HepG2 (cell line): ENCODE results near the gene KCNJ6. TPM values are rescaled to one million over a fixed set of nuclear protein-coding genes. Genes with fewer than 3 reads are reported as not detected.

Source experiments
- ATAC-seq: fragments of 200-7000 bp; cut with Tn5 transposase; 3 replicates; pipeline ENCODE4 v1.9.1; 2020; ENCODE audit warnings: mild to moderate bottlenecking, moderate library complexity
- BruUV-seq: library from RNA; stranded (reverse); fragments of 400-500 nt; replicated peaks from 2 replicates; lab custom pipeline; 2021; lab: Mats Ljungman, UMichigan
- CTCF ChIA-PET: fragments of 300-600 bp; formaldehyde crosslinking; extraction: SDS; loops from one replicate; lab custom pipeline; 2021; ENCODE audit warnings: low total read pairs, inconsistent platforms, low intra/inter-chr PET ratio; lab: Yijun Ruan, JAX
- POLR2A ChIA-PET: fragments of 350-600 bp; sonication (Branson Sonifier 250); formaldehyde crosslinking; loops from one replicate; lab custom pipeline; 2020; ENCODE audit warnings: antibody characterized with exemption, inconsistent platforms; lab: Yijun Ruan, JAX
- DNase-seq: peaks from one replicate; pipeline ENCODE4 v3.0.0-alpha.2; 2015; ENCODE audit warnings: low spot score
- FAIRE-seq: peaks from 3 replicates; lab custom pipeline; 2011; peaks lifted over from hg19 to GRCh38; lab: Jason Lieb, UNC
- H2AFZ ChIP-seq: one replicate; pipeline ENCODE4 v1.6.1; 2011; ENCODE audit warnings: low read length, inconsistent platforms
- H3K27ac ChIP-seq: fragments of 300-600 bp; 3 replicates; pipeline ENCODE4 v1.8.0; 2011; ENCODE audit warnings: mixed run types, mild to moderate bottlenecking, mixed read lengths, low read length, inconsistent platforms; ENCODE audit not compliant: insufficient read depth; ENCODE audit errors: extremely low read length
- H3K27me3 ChIP-seq, 2 experiments: fragments of 200-600 bp in 1 of 2; 2 replicates in 1 of 2; 3 replicates in 1 of 2; pipeline versions ENCODE4 v1.6.0 to v1.8.0; 2011; ENCODE audit warnings: low read length in 2 of 2, mild to moderate bottlenecking in 2 of 2, moderate library complexity in 2 of 2, inconsistent platforms in 1 of 2; ENCODE audit not compliant: insufficient read depth in 2 of 2, control insufficient read depth in 1 of 2
- H3K36me3 ChIP-seq, 2 experiments: fragments of 200-600 bp in 1 of 2; replicated peaks in 1 of 2; 2 replicates in 1 of 2; 3 replicates in 1 of 2; pipeline versions ENCODE4 v1.5.1 to v1.8.0; 2011; ENCODE audit warnings: low read length in 2 of 2, inconsistent platforms in 1 of 2; ENCODE audit not compliant: insufficient read depth in 2 of 2, control insufficient read depth in 1 of 2
- H3K4me1 ChIP-seq: 2 replicates; pipeline ENCODE4 v1.5.1; 2012; ENCODE audit warnings: low read length, inconsistent platforms; ENCODE audit not compliant: insufficient read depth
- H3K4me2 ChIP-seq: 2 replicates; pipeline ENCODE4 v1.6.0; 2011; ENCODE audit warnings: low read depth, low read length, inconsistent platforms
- H3K4me3 ChIP-seq, 3 experiments: fragments of 200-600 bp in 1 of 3; sonication (generic), shearing (Covaris generic) in 1 of 3; replicated peaks in 1 of 3; 2 replicates each; pipeline ENCODE4 v1.5.1; 2011 to 2016; ENCODE audit warnings: low read length in 3 of 3, inconsistent platforms in 2 of 3, low read depth in 2 of 3, mild to moderate bottlenecking in 2 of 3, control low read depth in 1 of 3, mixed read lengths in 1 of 3; ENCODE audit not compliant: insufficient read depth in 1 of 3
- H3K79me2 ChIP-seq: one replicate; pipeline ENCODE4 v1.6.1; 2011; ENCODE audit warnings: low read length, inconsistent platforms; ENCODE audit not compliant: insufficient read depth
- H3K9ac ChIP-seq: 2 replicates; pipeline ENCODE4 v1.6.0; 2011; ENCODE audit warnings: mild to moderate bottlenecking, low read depth, low read length, inconsistent platforms; ENCODE audit not compliant: insufficient read depth
- H3K9me3 ChIP-seq: 2 replicates; pipeline ENCODE4 v1.5.1; 2012; ENCODE audit warnings: mild to moderate bottlenecking, low read length
- H4K20me1 ChIP-seq: 2 replicates; pipeline ENCODE4 v1.6.0; 2011; ENCODE audit warnings: inconsistent platforms, mild to moderate bottlenecking, low read length, moderate library complexity; ENCODE audit not compliant: insufficient read depth
- AGO2 ChIP-seq: fragments of 200-400 bp; formaldehyde crosslinking; optimal IDR thresholded peaks from 2 replicates; pipeline ENCODE3; 2017; ENCODE audit warnings: mild to moderate bottlenecking, low read depth, low read length, moderate library complexity
- GTF2F1 ChIP-seq: fragments of 150-350 bp; IDR thresholded peaks from 2 replicates; pipeline ENCODE4 v1.6.1; 2014; ENCODE audit warnings: low read length
- KLF13 ChIP-seq: sonication (generic); formaldehyde crosslinking; IDR thresholded peaks from 2 replicates; pipeline ENCODE4 v1.4.0; 2020; ENCODE audit warnings: mild to moderate bottlenecking, missing genetic modification reagents
- MATR3 ChIP-seq: sonication (generic); formaldehyde crosslinking; IDR thresholded peaks from 2 replicates; pipeline ENCODE4 v1.4.0; 2020; ENCODE audit warnings: missing genetic modification reagents
- POLR2A ChIP-seq, 2 experiments: IDR thresholded peaks; 2 replicates each; pipeline ENCODE4 v1.6.1; 2011; ENCODE audit warnings: low read depth in 2 of 2, low read length in 2 of 2, mild to moderate bottlenecking in 1 of 2, moderate library complexity in 1 of 2; ENCODE audit not compliant: insufficient read depth in 1 of 2
- SALL1 ChIP-seq: sonication (generic); formaldehyde crosslinking; IDR thresholded peaks from 2 replicates; pipeline ENCODE4 v1.8.0; 2022; ENCODE audit warnings: mild to moderate bottlenecking, missing genetic modification reagents
- ZNF430 ChIP-seq: sonication (generic); formaldehyde crosslinking; IDR thresholded peaks from 2 replicates; pipeline ENCODE4 v1.9.0; 2021; ENCODE audit warnings: mild to moderate bottlenecking, missing genetic modification reagents
- ZNF543 ChIP-seq: sonication (generic); formaldehyde crosslinking; IDR thresholded peaks from 2 replicates; pipeline ENCODE4 v1.4.0; 2020; ENCODE audit warnings: mild to moderate bottlenecking, missing genetic modification reagents
- ZNF589 ChIP-seq: sonication (generic); formaldehyde crosslinking; conservative IDR thresholded peaks from 2 replicates; pipeline ENCODE4 v1.8.0; 2022; ENCODE audit warnings: mild to moderate bottlenecking, moderate library complexity, missing genetic modification reagents
- WGBS: methylation state at CpG from one replicate; pipeline ENCODE4 v1.1.6; 2017; ENCODE audit warnings: low lambda C conversion rate; 5-methylcytosine and 5-hydroxymethylcytosine counted together
- in situ Hi-C: cut with HindIII; loops from 2 replicates; pipeline ENCODE4 v1.10.0; 2017; ENCODE audit warnings: low pct_unique_long_range_greater_than_20kb; ENCODE audit not compliant: extremely low pct_ligation_motif_present
- intact Hi-C: fragments of 100-400 bp; cut with micrococcal nuclease; formaldehyde crosslinking; loops from one replicate; pipeline ENCODE4 v1.10.0; 2022; ENCODE audit not compliant: unreplicated experiment
- polyA plus RNA-seq, 8 experiments: library from polyadenylated mRNA; depleted of rRNA in 3 of 8; stranded (reverse) in 7 of 8; unstranded in 1 of 8; fragments of >200 nt; fragmentation: Illumina TruSeq in 4 of 8; extraction: Trizol in 4 of 8; gene quantifications; 2 replicates each; pipeline versions ENCODE4 v1.2.1 to v1.2.3, GENCODE V29; 2011 to 2016; ENCODE audit warnings: low read depth in 4 of 8, missing spikeins in 1 of 8, mixed read lengths in 1 of 8; ENCODE audit not compliant: insufficient read depth in 1 of 8
- total RNA-seq, 5 experiments: library from RNA; depleted of rRNA; stranded (reverse); fragments of >200 nt; fragmentation: Illumina TruSeq; extraction: Trizol; gene quantifications; 2 replicates each; pipeline ENCODE4 v1.2.3, GENCODE V29; 2016; ENCODE audit warnings: low read depth in 1 of 5
- TF ChIP-seq, protein P1 (sequence below): sonication (generic); formaldehyde crosslinking; IDR thresholded peaks from 2 replicates; pipeline ENCODE4 v1.5.1; 2020; ENCODE audit warnings: mild to moderate bottlenecking, missing genetic modification reagents, borderline replicate concordance
- TF ChIP-seq, protein P2 (sequence below): IDR thresholded peaks from 2 replicates; pipeline ENCODE4 v1.6.1; 2016; ENCODE audit warnings: low read depth, missing genetic modification reagents, missing compliant biosample characterization
- TF ChIP-seq, protein P3 (sequence below): sonication (generic); formaldehyde crosslinking; IDR thresholded peaks from 2 replicates; pipeline ENCODE4 v1.8.1; 2023; ENCODE audit warnings: mild to moderate bottlenecking, missing genetic modification reagents
- TF ChIP-seq, protein P4 (sequence below): IDR thresholded peaks from 2 replicates; pipeline ENCODE4 v1.6.1; 2016; ENCODE audit warnings: low read depth, control low read depth
- TF ChIP-seq, protein P5 (sequence below): sonication (generic); formaldehyde crosslinking; IDR thresholded peaks from 2 replicates; pipeline ENCODE4 v1.8.0; 2022; ENCODE audit warnings: mild to moderate bottlenecking, missing genetic modification reagents, moderate library complexity

The KCNJ6 gene
- total and polyA plus RNA-seq, 2 of the 13 experiments (the other 11 are each of a cell fraction or from before 2014, with no cell fraction given): not detected

DNA sequence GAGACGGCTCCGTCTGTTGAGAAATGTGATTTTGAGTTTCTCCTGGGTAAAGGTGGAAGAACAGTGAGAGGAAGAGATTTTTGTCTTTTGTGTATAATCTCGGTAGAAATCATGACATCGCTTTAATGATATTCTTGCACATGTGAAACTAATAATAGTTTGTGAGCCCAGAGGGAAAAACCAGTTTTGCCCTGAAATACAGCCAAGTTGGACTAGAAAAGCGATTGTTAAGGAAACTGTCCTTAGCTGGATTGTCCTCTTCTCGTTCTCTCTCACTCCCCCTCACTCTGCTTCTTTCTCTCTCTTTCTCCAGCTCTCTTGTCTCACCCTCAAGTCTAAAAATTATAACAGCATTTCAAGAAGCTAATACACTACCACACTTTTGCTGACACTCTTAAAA, 17.1 kb downstream of the KCNJ6 start:
- H3K4me1 ChIP-seq: no peaks in the 10 kb centered on the region
- H3K79me2 ChIP-seq: no peaks in the 10 kb centered on the region
- intact Hi-C loops: no loop called here
- H3K9me3 ChIP-seq: no peaks in the 10 kb centered on the region
- ChIA-PET CTCF (no interaction called here), POLR2A (no interaction called here)
- 3% methylated on average over 6 of the region's 6 CpGs for WGBS
- H3K9ac ChIP-seq: no peak overlapping the region
- no peak overlapping the region for H2AFZ ChIP-seq
- DNase-seq (no peak), FAIRE-seq (no peak), ATAC-seq (no peak)
- in situ Hi-C loops: no loop called here
- BruUV-seq: no TSS peak
- H4K20me1 ChIP-seq: no peaks in the 10 kb centered on the region
- no peak overlapping the region for H3K4me3 ChIP-seq
- no peak overlapping the region for H3K4me2 ChIP-seq
- H3K27ac ChIP-seq: no peak overlapping the region
- no peaks in the 10 kb centered on the region for H3K36me3 ChIP-seq
- H3K27me3 ChIP-seq: no peaks in the 10 kb centered on the region; a peak in 1 of 5 replicates
- TF ChIP-seq MATR3 (CRISPR knock-in tag): no peak
- no peak for TF ChIP-seq GTF2F1
- TF ChIP-seq ZNF430 (CRISPR knock-in tag): no peak
- TF ChIP-seq, protein P1, sequence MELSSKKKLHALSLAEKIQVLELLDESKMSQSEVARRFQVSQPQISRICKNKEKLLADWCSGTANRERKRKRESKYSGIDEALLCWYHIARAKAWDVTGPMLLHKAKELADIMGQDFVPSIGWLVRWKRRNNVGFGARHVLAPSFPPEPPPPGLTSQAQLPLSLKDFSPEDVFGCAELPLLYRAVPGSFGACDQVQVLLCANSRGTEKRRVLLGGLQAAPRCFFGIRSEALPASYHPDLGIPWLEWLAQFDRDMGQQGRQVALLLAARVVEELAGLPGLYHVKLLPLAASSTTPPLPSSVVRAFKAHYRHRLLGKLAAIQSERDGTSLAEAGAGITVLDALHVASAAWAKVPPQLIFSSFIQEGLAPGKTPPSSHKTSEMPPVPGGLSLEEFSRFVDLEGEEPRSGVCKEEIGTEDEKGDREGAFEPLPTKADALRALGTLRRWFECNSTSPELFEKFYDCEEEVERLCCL (CRISPR knock-in tag): no peak
- no peak for TF ChIP-seq ZNF589 (CRISPR knock-in tag)
- TF ChIP-seq, protein P2, sequence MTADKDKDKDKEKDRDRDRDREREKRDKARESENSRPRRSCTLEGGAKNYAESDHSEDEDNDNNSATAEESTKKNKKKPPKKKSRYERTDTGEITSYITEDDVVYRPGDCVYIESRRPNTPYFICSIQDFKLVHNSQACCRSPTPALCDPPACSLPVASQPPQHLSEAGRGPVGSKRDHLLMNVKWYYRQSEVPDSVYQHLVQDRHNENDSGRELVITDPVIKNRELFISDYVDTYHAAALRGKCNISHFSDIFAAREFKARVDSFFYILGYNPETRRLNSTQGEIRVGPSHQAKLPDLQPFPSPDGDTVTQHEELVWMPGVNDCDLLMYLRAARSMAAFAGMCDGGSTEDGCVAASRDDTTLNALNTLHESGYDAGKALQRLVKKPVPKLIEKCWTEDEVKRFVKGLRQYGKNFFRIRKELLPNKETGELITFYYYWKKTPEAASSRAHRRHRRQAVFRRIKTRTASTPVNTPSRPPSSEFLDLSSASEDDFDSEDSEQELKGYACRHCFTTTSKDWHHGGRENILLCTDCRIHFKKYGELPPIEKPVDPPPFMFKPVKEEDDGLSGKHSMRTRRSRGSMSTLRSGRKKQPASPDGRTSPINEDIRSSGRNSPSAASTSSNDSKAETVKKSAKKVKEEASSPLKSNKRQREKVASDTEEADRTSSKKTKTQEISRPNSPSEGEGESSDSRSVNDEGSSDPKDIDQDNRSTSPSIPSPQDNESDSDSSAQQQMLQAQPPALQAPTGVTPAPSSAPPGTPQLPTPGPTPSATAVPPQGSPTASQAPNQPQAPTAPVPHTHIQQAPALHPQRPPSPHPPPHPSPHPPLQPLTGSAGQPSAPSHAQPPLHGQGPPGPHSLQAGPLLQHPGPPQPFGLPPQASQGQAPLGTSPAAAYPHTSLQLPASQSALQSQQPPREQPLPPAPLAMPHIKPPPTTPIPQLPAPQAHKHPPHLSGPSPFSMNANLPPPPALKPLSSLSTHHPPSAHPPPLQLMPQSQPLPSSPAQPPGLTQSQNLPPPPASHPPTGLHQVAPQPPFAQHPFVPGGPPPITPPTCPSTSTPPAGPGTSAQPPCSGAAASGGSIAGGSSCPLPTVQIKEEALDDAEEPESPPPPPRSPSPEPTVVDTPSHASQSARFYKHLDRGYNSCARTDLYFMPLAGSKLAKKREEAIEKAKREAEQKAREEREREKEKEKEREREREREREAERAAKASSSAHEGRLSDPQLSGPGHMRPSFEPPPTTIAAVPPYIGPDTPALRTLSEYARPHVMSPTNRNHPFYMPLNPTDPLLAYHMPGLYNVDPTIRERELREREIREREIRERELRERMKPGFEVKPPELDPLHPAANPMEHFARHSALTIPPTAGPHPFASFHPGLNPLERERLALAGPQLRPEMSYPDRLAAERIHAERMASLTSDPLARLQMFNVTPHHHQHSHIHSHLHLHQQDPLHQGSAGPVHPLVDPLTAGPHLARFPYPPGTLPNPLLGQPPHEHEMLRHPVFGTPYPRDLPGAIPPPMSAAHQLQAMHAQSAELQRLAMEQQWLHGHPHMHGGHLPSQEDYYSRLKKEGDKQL (CRISPR knock-in tag): no peak
- no peak for TF ChIP-seq AGO2
- no peak for TF ChIP-seq POLR2A (IDR thresholded peaks at IDR 0.05; ENCODE audit: insufficient read depth in 1 of 2, low read depth in 2 of 2, low read length in 2 of 2)
- TF ChIP-seq, protein P3, sequence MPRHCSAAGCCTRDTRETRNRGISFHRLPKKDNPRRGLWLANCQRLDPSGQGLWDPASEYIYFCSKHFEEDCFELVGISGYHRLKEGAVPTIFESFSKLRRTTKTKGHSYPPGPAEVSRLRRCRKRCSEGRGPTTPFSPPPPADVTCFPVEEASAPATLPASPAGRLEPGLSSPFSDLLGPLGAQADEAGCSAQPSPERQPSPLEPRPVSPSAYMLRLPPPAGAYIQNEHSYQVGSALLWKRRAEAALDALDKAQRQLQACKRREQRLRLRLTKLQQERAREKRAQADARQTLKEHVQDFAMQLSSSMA (CRISPR knock-in tag): no peak
- TF ChIP-seq SALL1 (CRISPR knock-in tag): no peak
- TF ChIP-seq, protein P4, sequence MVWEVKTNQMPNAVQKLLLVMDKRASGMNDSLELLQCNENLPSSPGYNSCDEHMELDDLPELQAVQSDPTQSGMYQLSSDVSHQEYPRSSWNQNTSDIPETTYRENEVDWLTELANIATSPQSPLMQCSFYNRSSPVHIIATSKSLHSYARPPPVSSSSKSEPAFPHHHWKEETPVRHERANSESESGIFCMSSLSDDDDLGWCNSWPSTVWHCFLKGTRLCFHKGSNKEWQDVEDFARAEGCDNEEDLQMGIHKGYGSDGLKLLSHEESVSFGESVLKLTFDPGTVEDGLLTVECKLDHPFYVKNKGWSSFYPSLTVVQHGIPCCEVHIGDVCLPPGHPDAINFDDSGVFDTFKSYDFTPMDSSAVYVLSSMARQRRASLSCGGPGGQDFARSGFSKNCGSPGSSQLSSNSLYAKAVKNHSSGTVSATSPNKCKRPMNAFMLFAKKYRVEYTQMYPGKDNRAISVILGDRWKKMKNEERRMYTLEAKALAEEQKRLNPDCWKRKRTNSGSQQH (CRISPR knock-in tag): no peak
- TF ChIP-seq KLF13: no peak
- TF ChIP-seq, protein P5, sequence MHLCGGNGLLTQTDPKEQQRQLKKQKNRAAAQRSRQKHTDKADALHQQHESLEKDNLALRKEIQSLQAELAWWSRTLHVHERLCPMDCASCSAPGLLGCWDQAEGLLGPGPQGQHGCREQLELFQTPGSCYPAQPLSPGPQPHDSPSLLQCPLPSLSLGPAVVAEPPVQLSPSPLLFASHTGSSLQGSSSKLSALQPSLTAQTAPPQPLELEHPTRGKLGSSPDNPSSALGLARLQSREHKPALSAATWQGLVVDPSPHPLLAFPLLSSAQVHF (CRISPR knock-in tag): no peak
- no peak for TF ChIP-seq ZNF543
